ENCODE measurements around the gene TTLL7.

The TTLL7 gene

GRCh38 chr1:83889707-83890106 is 109.2 kb downstream of the TTLL7 start:
- in situ Hi-C loops (cut with MboI; ENCODE audit: low pct_unique_long_range_greater_than_20kb, low sequenced_read_pairs, unreplicated experiment), result no loop called here
- TF ChIP-seq CTCF (IDR thresholded peaks at IDR 0.05; ENCODE audit: extremely low read depth, insufficient read depth, missing control alignments), result no peak
- no peak for DNase-seq (ENCODE audit: low spot score)

GRCh38 chr1:83887483-83887882 is 111.4 kb downstream of the TTLL7 start:
- no peak for DNase-seq (ENCODE audit: low spot score)
- TF ChIP-seq CTCF (IDR thresholded peaks at IDR 0.05; ENCODE audit: extremely low read depth, insufficient read depth, missing control alignments), result no peak
- in situ Hi-C loops (cut with MboI; ENCODE audit: low pct_unique_long_range_greater_than_20kb, low sequenced_read_pairs, unreplicated experiment), result no loop called here

GRCh38 chr1:83883979-83884378 is 115.0 kb downstream of the TTLL7 start:
- no peak for DNase-seq (ENCODE audit: low spot score)
- in situ Hi-C loops (cut with MboI; ENCODE audit: low pct_unique_long_range_greater_than_20kb, low sequenced_read_pairs, unreplicated experiment), result no loop called here
- TF ChIP-seq CTCF (IDR thresholded peaks at IDR 0.05; ENCODE audit: extremely low read depth, insufficient read depth, missing control alignments), result no peak

- no peak for TF ChIP-seq CTCF (IDR thresholded peaks at IDR 0.05; ENCODE audit: extremely low read depth, insufficient read depth, missing control alignments)
- in situ Hi-C loops (cut with MboI; ENCODE audit: low pct_unique_long_range_greater_than_20kb, low sequenced_read_pairs, unreplicated experiment), result no loop called here
- DNase-seq (ENCODE audit: low spot score), result no peak
Observed at GRCh38 chr1:83882906-83883305, 116.0 kb downstream of the TTLL7 start.

GRCh38 chr1:83872515-83872914 is 126.4 kb downstream of the TTLL7 start:
- in situ Hi-C loops (cut with MboI; ENCODE audit: low pct_unique_long_range_greater_than_20kb, low sequenced_read_pairs, unreplicated experiment), result no loop called here
- DNase-seq (ENCODE audit: low spot score), result no peak
- TF ChIP-seq CTCF (IDR thresholded peaks at IDR 0.05; ENCODE audit: extremely low read depth, insufficient read depth, missing control alignments), result no peak

- no peak for TF ChIP-seq CTCF (IDR thresholded peaks at IDR 0.05; ENCODE audit: extremely low read depth, insufficient read depth, missing control alignments)
- in situ Hi-C loops (cut with MboI; ENCODE audit: low pct_unique_long_range_greater_than_20kb, low sequenced_read_pairs, unreplicated experiment), result no loop called here
- no peak for DNase-seq (ENCODE audit: low spot score)
Observed at GRCh38 chr1:83864991-83865390, 133.9 kb downstream of the TTLL7 start.

Data from GM13977 (cell line).